Glutamatergic neuron (in vitro differentiated cells): ENCODE results near the gene CAPN14. TPM values are rescaled to one million over a fixed set of nuclear protein-coding genes. Genes with fewer than 3 reads are reported as not detected.
A peak's percentile ranks its signal among the peaks of the same experiment; 100 is the strongest.

ENCODE experiments used
- DNase-seq: peaks from one replicate; pipeline ENCODE4 v3.0.0; 2022
- H3K27ac Mint-ChIP-seq: one replicate; pipeline ENCODE4 v1.8.0; 2020; ENCODE audit warnings: mild to moderate bottlenecking, mixed read lengths, inconsistent platforms; ENCODE audit not compliant: unreplicated experiment
- H3K27me3 Mint-ChIP-seq: one replicate; pipeline ENCODE4 v1.8.0; 2020; ENCODE audit warnings: mild to moderate bottlenecking, moderate library complexity, mixed read lengths, inconsistent platforms; ENCODE audit not compliant: unreplicated experiment
- H3K36me3 Mint-ChIP-seq: one replicate; pipeline ENCODE4 v1.8.0; 2020; ENCODE audit warnings: mild to moderate bottlenecking, mixed read lengths, inconsistent platforms; ENCODE audit not compliant: unreplicated experiment
- H3K4me1 Mint-ChIP-seq: one replicate; pipeline ENCODE4 v1.8.0; 2020; ENCODE audit warnings: mild to moderate bottlenecking, low read depth, mixed read lengths, inconsistent platforms; ENCODE audit not compliant: unreplicated experiment
- H3K4me3 Mint-ChIP-seq: one replicate; pipeline ENCODE4 v1.8.0; 2020; ENCODE audit warnings: mild to moderate bottlenecking, mixed read lengths, inconsistent platforms; ENCODE audit not compliant: unreplicated experiment
- H3K9me3 Mint-ChIP-seq: one replicate; pipeline ENCODE4 v1.8.0; 2020; ENCODE audit warnings: mild to moderate bottlenecking, moderate library complexity, mixed read lengths, inconsistent platforms; ENCODE audit not compliant: unreplicated experiment
- total RNA-seq: library from RNA; stranded (reverse); fragmentation: NEBNext Ultra II Directional; extraction: Animal tissue kit (Norgen Biotek cat#: 25700); gene quantifications from one replicate; pipeline ENCODE4 v1.2.1, GENCODE V29; 2021; ENCODE audit not compliant: unreplicated experiment
- TF ChIP-seq, protein P1 (sequence below): fragments of 200-600 bp; sonication (generic); IDR thresholded peaks from one replicate; pipeline ENCODE4 v1.5.0; 2021; ENCODE audit not compliant: partially characterized antibody, unreplicated experiment

The CAPN14 gene
- total RNA-seq, 1 donor from 2014 or later = 0.25 TPM

DNA sequence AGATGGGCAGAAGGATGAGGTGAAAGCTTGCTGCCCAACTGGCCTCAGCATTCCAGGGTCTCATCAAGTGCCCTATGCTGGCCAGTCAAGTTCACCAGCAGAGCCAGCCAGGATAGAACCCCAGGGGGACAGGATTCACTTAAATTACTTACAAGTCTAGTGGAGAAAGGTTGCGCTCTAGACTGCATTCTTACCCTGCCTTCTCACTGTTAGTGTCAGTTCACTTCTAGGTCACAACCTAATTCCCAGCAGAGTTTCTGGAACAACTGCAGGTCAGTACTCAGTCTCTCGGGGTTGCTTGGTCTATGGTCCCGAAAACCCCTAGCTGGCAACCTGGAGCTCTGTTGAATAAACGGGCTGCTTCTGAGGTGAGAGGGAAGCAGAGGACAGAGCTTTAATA, 46.2 kb downstream of the CAPN14 start:
- peaks cover 6% of the 10 kb centered on the region for H3K27me3 Mint-ChIP-seq
- no peak overlapping the region for H3K4me3 Mint-ChIP-seq
- no peaks in the 10 kb centered on the region for H3K36me3 Mint-ChIP-seq
- H3K4me1 Mint-ChIP-seq = peaks cover 15% of the 10 kb centered on the region
- DNase-seq = no peak
- H3K27ac Mint-ChIP-seq = no peak overlapping the region
- peaks cover 2% of the 10 kb centered on the region for H3K9me3 Mint-ChIP-seq
- TF ChIP-seq, protein P1, sequence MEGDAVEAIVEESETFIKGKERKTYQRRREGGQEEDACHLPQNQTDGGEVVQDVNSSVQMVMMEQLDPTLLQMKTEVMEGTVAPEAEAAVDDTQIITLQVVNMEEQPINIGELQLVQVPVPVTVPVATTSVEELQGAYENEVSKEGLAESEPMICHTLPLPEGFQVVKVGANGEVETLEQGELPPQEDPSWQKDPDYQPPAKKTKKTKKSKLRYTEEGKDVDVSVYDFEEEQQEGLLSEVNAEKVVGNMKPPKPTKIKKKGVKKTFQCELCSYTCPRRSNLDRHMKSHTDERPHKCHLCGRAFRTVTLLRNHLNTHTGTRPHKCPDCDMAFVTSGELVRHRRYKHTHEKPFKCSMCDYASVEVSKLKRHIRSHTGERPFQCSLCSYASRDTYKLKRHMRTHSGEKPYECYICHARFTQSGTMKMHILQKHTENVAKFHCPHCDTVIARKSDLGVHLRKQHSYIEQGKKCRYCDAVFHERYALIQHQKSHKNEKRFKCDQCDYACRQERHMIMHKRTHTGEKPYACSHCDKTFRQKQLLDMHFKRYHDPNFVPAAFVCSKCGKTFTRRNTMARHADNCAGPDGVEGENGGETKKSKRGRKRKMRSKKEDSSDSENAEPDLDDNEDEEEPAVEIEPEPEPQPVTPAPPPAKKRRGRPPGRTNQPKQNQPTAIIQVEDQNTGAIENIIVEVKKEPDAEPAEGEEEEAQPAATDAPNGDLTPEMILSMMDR = no peak

DNA sequence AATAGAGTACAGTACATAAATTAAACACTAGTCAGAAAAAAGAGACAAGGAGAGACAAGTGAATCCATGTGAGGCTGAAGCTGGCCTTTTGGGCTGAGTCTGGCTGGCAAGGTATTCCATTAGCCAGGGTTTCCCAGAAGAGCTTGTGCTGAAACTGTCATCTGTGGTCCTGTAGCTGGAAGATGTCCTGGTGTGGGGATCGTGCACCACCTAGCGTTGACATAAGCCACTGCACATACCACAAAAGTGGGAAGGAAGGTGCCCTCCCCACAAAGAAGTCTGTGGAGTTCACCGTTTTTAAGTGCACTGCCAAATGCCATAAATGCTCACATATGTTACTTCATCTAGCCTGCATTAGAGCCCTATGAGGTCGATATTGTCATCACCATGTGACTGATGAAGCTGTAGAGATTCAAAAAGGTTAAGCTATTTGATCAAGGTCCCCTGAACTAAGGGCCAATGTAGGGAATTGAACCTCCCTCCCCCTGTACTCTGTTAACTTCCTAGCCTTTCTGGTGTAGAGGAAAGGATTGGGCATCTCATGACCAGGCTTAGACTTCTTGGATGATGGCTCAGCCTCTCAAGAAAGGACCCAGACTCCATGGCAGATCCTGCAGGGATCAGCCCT, 47.1 kb downstream of the CAPN14 start:
- H3K4me3 Mint-ChIP-seq = no peak overlapping the region
- H3K27ac Mint-ChIP-seq = no peak overlapping the region
- H3K36me3 Mint-ChIP-seq = no peaks in the 10 kb centered on the region
- DNase-seq = peak; percentile 65
- peaks cover 15% of the 10 kb centered on the region for H3K4me1 Mint-ChIP-seq
- H3K9me3 Mint-ChIP-seq = peaks cover 4% of the 10 kb centered on the region
- H3K27me3 Mint-ChIP-seq = peaks cover 6% of the 10 kb centered on the region
- TF ChIP-seq, protein P1 = peak; percentile 92

GRCh38 chr2:31168291-31168690, 49.0 kb downstream of the CAPN14 start:
- Mint-ChIP-seq H3K4me1 (peaks cover 24% of the 10 kb centered on the region), H3K9me3 (peaks cover 12% of the 10 kb centered on the region), H3K27ac (no peak overlapping the region), H3K36me3 (no peaks in the 10 kb centered on the region), H3K4me3 (no peak overlapping the region), H3K27me3 (peaks cover 12% of the 10 kb centered on the region)
- DNase-seq = no peak
- TF ChIP-seq, protein P1 = no peak

DNA sequence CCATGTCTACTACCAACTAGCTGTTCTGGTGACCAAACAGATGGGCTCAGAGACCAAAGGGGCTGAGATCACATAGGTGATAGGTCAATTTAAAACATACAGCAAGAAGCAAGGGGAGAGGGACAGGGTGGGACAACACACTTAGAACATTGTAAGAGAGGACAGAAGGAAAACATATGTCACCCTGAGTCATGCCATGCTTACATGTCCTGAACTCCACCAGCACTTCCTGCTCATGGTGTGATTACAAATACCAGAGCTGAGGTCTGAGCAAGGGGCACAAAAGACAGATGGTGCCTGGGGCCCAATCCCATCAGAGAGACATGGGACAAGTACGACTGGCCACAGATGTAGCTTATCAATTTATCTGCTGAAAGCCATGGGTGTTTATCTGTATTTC, 50.4 kb downstream of the CAPN14 start:
- Mint-ChIP-seq H3K9me3 (peaks cover 20% of the 10 kb centered on the region), H3K27ac (peak overlapping the region; percentile 77), H3K36me3 (no peaks in the 10 kb centered on the region), H3K4me1 (peaks cover 29% of the 10 kb centered on the region), H3K27me3 (peaks cover 18% of the 10 kb centered on the region), H3K4me3 (no peak overlapping the region)
- no peak for DNase-seq
- TF ChIP-seq, protein P1 = no peak

GRCh38 chr2:31163011-31163539, 54.2 kb downstream of the CAPN14 start:
- peaks cover 18% of the 10 kb centered on the region for H3K27me3 Mint-ChIP-seq
- H3K27ac Mint-ChIP-seq = peak overlapping the region; percentile 98
- H3K4me3 Mint-ChIP-seq = peak overlapping the region; percentile 53
- H3K4me1 Mint-ChIP-seq = peaks cover 29% of the 10 kb centered on the region
- TF ChIP-seq, protein P1 = no peak
- peaks cover 20% of the 10 kb centered on the region for H3K9me3 Mint-ChIP-seq
- DNase-seq = peak; percentile 68
- H3K36me3 Mint-ChIP-seq = no peaks in the 10 kb centered on the region
